Measurements from ENCODE around the gene DDX51.

The DDX51 gene

GRCh38 chr12:132140918-132141841 is 2.9 kb downstream of the DDX51 start:
- no peak for TF ChIP-seq REST (IDR thresholded peaks at IDR 0.05; ENCODE audit: insufficient read depth in 1 of 2, low read depth in 2 of 2, low read length in 2 of 2)
- no peak for TF ChIP-seq TAF1 (IDR thresholded peaks at IDR 0.05; ENCODE audit: borderline replicate concordance, insufficient read depth, low read length)
- TF ChIP-seq FOXP2 (optimal IDR thresholded peaks at IDR 0.05; ENCODE audit: borderline replicate concordance, extremely low read depth, extremely low read length, insufficient read depth), result no peak
- no peak for TF ChIP-seq SIN3A (IDR thresholded peaks at IDR 0.05; ENCODE audit: borderline replicate concordance, insufficient read depth, low read length)
- no peak for TF ChIP-seq POLR2AphosphoS5 (IDR thresholded peaks at IDR 0.05; ENCODE audit: low read depth, low read length)

- TF ChIP-seq SIN3A (IDR thresholded peaks at IDR 0.05; ENCODE audit: borderline replicate concordance, insufficient read depth, low read length) (no peak), TAF1 (IDR thresholded peaks at IDR 0.05; ENCODE audit: borderline replicate concordance, insufficient read depth, low read length) (no peak), POLR2AphosphoS5 (IDR thresholded peaks at IDR 0.05; ENCODE audit: low read depth, low read length) (no peak), FOXP2 (optimal IDR thresholded peaks at IDR 0.05; ENCODE audit: borderline replicate concordance, extremely low read depth, extremely low read length, insufficient read depth) (no peak), REST (IDR thresholded peaks at IDR 0.05; ENCODE audit: insufficient read depth in 1 of 2, low read depth in 2 of 2, low read length in 2 of 2) (no peak)
Observed at GRCh38 chr12:132140501-132140900, 3.6 kb downstream of the DDX51 start.

GRCh38 chr12:132139912-132140311 is 4.2 kb downstream of the DDX51 start:
- TF ChIP-seq SIN3A (IDR thresholded peaks at IDR 0.05; ENCODE audit: borderline replicate concordance, insufficient read depth, low read length) (no peak), TAF1 (IDR thresholded peaks at IDR 0.05; ENCODE audit: borderline replicate concordance, insufficient read depth, low read length) (no peak), REST (IDR thresholded peaks at IDR 0.05; ENCODE audit: insufficient read depth in 1 of 2, low read depth in 2 of 2, low read length in 2 of 2) (no peak), POLR2AphosphoS5 (IDR thresholded peaks at IDR 0.05; ENCODE audit: low read depth, low read length) (no peak), FOXP2 (optimal IDR thresholded peaks at IDR 0.05; ENCODE audit: borderline replicate concordance, extremely low read depth, extremely low read length, insufficient read depth) (no peak)

- no peak for TF ChIP-seq SIN3A (IDR thresholded peaks at IDR 0.05; ENCODE audit: borderline replicate concordance, insufficient read depth, low read length)
- no peak for TF ChIP-seq POLR2AphosphoS5 (IDR thresholded peaks at IDR 0.05; ENCODE audit: low read depth, low read length)
- TF ChIP-seq REST (IDR thresholded peaks at IDR 0.05; ENCODE audit: insufficient read depth in 1 of 2, low read depth in 2 of 2, low read length in 2 of 2), result no peak
- no peak for TF ChIP-seq FOXP2 (optimal IDR thresholded peaks at IDR 0.05; ENCODE audit: borderline replicate concordance, extremely low read depth, extremely low read length, insufficient read depth)
- TF ChIP-seq TAF1 (IDR thresholded peaks at IDR 0.05; ENCODE audit: borderline replicate concordance, insufficient read depth, low read length), result no peak
Observed at GRCh38 chr12:132138941-132139871, 4.9 kb downstream of the DDX51 start.

Measured in PFSK-1 (cell line).